Measurements from ENCODE around the gene ARHGEF7.

Gene ARHGEF7

GRCh38 chr13:111160648-111161047, 45.5 kb downstream of the ARHGEF7 start:
- DNase-seq (ENCODE audit: extremely low read depth, low read depth): no peak
- no peak for TF ChIP-seq CTCF (IDR thresholded peaks at IDR 0.05; ENCODE audit: low read depth, low read length)

GRCh38 chr13:111161601-111162600, 46.8 kb downstream of the ARHGEF7 start:
- TF ChIP-seq CTCF (IDR thresholded peaks at IDR 0.05; ENCODE audit: low read depth, low read length): no peak
- DNase-seq (ENCODE audit: extremely low read depth, low read depth): no peak

- no peak for DNase-seq (ENCODE audit: extremely low read depth, low read depth)
- TF ChIP-seq CTCF (IDR thresholded peaks at IDR 0.05; ENCODE audit: low read depth, low read length): no peak
These were observed 50.3 kb downstream of the ARHGEF7 start for GRCh38 chr13:111165241-111166010.

- DNase-seq (ENCODE audit: extremely low read depth, low read depth): no peak
These were observed 52.0 kb downstream of the ARHGEF7 start for GRCh38 chr13:111166882-111167675.

GRCh38 chr13:111168107-111168506, 53.0 kb downstream of the ARHGEF7 start:
- DNase-seq (ENCODE audit: extremely low read depth, low read depth): no peak
- TF ChIP-seq CTCF (IDR thresholded peaks at IDR 0.05; ENCODE audit: low read depth, low read length): no peak

More at GRCh38 chr13:111166882-111167675, 52.0 kb downstream of the ARHGEF7 start:
- no peak for TF ChIP-seq CTCF (IDR thresholded peaks at IDR 0.05; ENCODE audit: low read depth, low read length)

GRCh38 chr13:111171112-111171511, 56.0 kb downstream of the ARHGEF7 start:
- no peak for DNase-seq (ENCODE audit: extremely low read depth, low read depth)
- no peak for TF ChIP-seq CTCF (IDR thresholded peaks at IDR 0.05; ENCODE audit: low read depth, low read length)

Measured in AG09319 (cell line).